ENCODE data around the gene MKRN2OS.

Gene MKRN2OS

DNA sequence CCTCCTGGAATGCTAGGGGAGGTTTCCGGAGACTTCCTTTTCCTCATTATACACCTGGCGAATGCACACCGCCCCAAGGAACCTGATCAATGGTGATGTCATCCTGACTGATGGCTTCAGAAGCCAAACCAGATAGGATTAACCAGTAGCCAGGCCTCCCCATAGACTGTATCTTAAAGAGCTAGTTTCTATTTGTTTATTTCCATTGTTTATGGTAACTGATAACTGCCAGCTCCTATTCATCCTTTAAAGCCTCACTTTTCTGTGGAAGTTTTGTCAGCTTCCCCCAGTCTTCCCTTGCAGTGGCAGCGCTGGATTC is at the start of gene MKRN2OS:
Gene MKRN2OS (minus strand): TSS at position 27 of the 319 bp plus-strand sequence. CDS start 35 bp downstream, outside the sequence.
- peak; percentile 19 for DNase-seq

DNA sequence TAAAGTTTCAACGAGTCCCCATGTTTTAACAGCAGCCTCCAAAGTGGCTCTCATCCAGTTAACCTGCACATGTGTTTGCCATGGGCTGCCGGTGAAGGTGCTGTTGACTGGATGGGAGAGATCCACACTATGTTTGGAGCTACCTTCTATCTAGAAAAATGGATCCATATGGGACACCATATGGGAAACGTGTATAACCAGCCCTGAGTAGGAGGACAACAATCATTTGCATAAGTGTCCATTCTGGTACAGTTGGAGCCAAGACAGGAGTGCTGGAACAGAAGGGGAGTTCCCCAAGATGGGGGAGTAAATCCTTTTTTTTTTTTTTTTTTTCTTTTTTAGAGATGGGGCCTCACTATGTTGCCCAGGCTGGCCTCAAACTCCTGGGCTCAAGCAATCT is 48.2 kb upstream of the MKRN2OS start:
- DNase-seq, result peak; percentile 52

- no peak for DNase-seq
These were observed 46.9 kb upstream of the MKRN2OS start for GRCh38 chr3:12591997-12592715.

- no peak for DNase-seq
These were observed 46.2 kb upstream of the MKRN2OS start for GRCh38 chr3:12591456-12591855.

DNA sequence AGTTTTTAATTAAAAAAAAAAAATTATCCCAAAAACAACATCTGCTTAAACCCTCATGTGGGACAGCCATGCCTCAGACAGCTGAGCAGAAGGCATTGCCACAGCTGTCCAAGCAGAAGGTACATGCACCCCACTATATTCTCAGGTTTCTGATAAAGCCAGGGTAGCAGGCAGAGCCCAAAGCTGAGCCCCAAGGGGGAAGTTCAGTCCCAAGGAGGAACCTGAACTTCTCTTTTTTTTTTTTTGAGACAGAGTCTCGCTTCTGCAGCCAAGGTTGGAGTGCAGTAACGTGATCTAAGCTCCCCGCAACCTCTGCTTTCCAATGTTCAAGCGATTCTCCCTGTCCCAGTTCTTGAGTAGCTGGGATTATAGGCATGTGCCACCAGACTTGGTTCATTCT is 44.8 kb upstream of the MKRN2OS start:
- peak; percentile 53 for DNase-seq

GRCh38 chr3:12588039-12589009 is 43.0 kb upstream of the MKRN2OS start:
- no peak for DNase-seq

DNA sequence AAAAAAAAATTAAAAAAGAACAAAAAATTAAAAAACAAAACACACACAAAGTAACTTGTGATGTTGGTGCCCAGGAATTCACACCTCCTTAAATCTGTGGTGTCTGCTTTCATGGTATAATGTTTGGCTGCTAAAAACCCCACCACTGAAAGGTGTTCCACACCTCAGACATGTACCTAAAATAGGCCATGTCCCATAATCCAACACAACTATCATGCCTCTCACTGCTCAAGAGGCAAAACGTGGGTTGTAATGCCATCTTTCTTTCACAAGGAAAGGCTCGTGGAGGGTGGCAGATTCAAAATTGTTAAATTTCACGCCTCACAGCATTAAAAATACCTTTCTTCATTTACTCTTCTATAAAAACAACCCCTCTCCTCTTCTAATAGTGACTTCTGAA is 41.1 kb upstream of the MKRN2OS start:
- no peak for DNase-seq

GRCh38 chr3:12585970-12586369 is 40.7 kb upstream of the MKRN2OS start:
- no peak for DNase-seq

GRCh38 chr3:12585181-12585580 is 39.9 kb upstream of the MKRN2OS start:
- DNase-seq, result no peak

- DNase-seq, result no peak
These were observed 38.8 kb upstream of the MKRN2OS start for GRCh38 chr3:12584083-12584482.

DNA sequence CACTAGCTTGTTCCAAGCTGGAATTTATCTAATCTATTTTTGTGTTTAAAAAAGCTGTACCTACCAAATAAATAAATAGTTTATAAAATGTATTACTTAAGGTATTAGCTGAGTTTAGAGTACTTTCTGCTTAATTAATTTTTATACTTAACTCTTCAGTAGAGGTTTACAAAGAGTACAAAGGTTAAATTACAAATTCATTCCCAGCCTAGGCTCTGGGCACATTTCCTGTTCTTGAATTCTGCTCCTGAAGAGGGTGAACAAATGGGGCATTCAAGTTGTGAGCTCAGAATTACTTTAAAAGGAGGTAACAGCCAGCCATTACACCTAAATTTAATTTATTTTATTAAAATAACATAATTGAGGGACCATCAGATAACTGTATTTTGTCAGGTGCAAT is 38.0 kb upstream of the MKRN2OS start:
- DNase-seq, result no peak

DNA sequence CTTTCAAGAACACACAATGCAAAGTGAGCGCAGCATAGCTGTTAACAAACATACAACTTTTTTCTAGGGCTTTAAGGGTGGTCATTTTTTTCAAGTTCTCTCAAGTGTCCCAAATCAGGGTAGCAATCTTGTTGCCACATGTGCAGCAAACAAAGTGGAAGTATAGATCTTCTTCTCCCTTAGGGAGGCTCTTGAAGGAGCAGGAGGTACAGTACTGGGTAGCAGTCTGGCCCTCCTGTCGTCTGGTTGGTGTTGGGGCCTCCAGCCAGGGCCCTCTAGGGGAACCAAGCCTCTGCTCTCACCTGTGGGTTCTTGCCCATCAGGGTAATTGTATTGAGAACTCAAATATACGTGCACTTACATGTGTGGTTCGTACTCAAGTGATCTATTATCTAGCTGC is 37.4 kb upstream of the MKRN2OS start:
- DNase-seq, result no peak

GRCh38 chr3:12579905-12580304 is 34.6 kb upstream of the MKRN2OS start:
- DNase-seq, result no peak

- DNase-seq, result no peak
These were observed 34.2 kb upstream of the MKRN2OS start for GRCh38 chr3:12579456-12579855.

GRCh38 chr3:12578742-12579141 is 33.4 kb upstream of the MKRN2OS start:
- DNase-seq, result no peak

DNA sequence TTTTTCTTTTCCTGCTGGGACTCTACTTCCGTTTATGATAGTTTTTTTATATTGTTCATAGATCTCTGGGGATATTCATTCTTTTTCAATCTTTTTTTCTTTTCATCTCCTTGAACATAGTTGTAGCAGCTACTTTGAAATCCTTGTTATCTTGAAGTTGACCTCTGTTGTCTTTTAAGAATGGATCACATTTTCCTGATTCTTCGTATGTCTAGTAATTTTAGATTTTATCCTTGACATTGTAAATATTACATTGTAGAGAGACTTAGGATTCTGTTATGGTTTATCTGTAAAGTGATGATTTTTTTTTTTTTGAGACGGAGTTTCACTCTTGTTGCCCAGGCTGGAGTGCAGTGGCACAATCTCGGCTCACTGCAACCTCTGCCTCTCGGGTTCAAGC is 32.1 kb upstream of the MKRN2OS start:
- DNase-seq, result no peak

GRCh38 chr3:12574661-12575060 is 29.4 kb upstream of the MKRN2OS start:
- DNase-seq, result no peak

GRCh38 chr3:12574131-12574530 is 28.8 kb upstream of the MKRN2OS start:
- no peak for DNase-seq

DNA sequence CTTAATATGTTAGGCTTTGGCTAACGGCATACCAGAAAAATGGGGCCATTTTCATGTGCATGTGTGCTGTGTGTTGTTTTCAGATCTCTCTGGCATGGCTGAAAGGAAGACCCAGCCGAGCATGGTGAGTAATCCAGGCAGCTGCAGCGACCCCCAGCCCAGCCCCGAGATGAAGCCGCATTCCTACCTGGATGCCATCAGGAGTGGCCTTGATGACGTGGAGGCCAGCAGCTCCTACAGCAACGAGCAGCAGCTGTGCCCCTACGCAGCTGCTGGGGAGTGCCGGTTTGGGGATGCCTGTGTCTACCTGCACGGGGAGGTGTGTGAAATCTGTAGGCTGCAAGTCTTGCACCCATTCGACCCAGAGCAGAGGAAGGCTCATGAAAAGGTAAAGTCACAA is 26.7 kb upstream of the MKRN2OS start:
- DNase-seq, result no peak

- no peak for DNase-seq
These were observed 24.5 kb upstream of the MKRN2OS start for GRCh38 chr3:12569836-12570235.

DNA sequence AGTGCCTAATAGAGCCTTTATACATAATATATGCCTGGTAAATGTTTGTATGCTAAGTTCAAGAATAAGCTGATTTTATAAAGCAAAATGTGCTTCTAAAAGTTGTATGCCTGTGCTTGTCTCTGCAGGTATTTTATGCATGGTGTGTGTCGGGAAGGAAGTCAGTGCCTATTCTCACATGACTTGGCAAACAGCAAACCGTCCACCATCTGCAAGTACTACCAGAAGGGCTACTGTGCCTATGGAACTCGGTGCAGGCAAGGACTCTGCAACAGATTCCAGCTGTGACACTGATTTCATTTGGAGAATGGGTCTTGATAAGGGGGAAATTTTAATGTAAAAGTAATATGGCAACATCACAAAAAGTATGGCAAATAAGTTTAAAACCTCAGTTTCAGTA is 23.4 kb upstream of the MKRN2OS start:
- DNase-seq, result no peak

- DNase-seq, result no peak
These were observed 21.7 kb upstream of the MKRN2OS start for GRCh38 chr3:12566976-12567375.

- DNase-seq, result no peak
These were observed 17.2 kb upstream of the MKRN2OS start for GRCh38 chr3:12562451-12562850.

DNA sequence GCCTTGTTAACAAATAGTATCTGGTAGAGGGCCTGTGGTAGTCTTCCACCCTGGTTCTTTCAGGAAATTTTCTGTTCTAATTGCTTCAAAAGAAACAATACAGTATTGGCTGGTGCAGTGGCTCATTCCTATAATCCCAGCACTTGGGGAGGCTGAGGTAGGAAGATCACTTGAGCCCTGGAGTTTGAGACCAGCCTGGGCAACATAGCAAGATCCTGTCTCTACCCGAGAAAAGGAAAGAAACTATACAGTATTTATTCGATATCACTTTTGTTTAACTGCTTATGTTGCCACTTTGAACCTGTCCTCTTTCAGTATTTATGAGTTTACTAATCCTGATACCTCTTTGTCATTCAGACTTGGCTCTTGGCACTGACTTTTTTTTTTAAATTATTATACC is 16.1 kb upstream of the MKRN2OS start:
- DNase-seq, result no peak

Data from NCI-H2171 treated with DMSO at 0.1 percent for 48 hours (cell line).